GM12892 (cell line): Measurements from ENCODE around the gene ABR.

Source experiments
- POLR2A ChIP-seq: IDR thresholded peaks from 2 replicates; pipeline ENCODE4 v1.6.1; 2011; ENCODE audit warnings: low read depth, low read length, control low read depth
- POLR2AphosphoS5 ChIP-seq: IDR thresholded peaks from 2 replicates; pipeline ENCODE4 v1.6.1; 2011; ENCODE audit warnings: low read depth, low read length, control low read depth
- TAF1 ChIP-seq: IDR thresholded peaks from 2 replicates; pipeline ENCODE4 v1.6.1; 2011; ENCODE audit warnings: low read depth, mild to moderate bottlenecking, control low read depth, low read length, borderline replicate concordance

DNA sequence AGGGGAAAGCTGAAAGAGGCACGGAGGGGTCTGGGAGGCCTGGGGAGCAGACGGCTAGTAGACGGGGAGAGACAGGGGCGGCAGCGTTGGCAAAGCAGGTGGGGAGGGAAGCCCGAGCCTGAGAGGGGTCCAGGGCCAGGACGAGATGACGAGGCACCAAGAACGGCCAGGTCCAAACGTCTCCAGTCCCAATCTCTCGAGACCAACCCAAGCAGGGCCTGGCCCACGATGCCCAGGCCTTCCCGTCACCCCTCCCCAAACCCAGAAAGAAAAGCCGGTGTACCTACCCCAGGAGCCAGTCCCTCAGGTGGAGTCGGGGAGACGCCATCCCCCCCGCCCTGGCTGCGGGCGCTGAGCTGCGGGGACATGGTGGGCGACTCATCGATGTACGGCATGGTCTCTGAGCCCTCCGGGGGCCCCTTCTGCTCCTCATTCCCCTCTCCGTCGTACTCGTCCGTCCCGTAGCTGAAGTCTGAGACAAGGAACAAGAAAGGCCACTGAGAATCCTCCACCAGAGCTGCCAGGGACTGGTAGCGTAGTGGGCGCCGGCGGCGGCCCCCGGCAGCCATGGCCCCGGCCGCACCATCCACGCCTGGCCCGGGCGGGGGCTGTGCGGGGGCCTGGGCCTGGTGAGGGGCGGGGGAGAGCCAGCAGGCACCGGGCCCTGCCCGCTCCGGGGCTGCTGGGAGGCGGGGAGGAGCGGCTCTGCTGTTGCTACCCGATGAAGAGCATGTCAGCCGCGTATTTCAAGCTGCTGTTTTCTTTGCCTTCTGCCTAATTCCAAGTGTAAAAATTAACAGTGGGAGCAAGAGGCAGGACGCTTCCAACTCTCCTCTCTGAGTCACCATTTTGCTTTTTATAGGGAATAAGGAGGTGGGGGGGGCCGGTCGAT lies 54.6 kb downstream of the ABR start:
- TF ChIP-seq POLR2A: no peak
- TF ChIP-seq POLR2AphosphoS5: no peak
- no peak for TF ChIP-seq TAF1
